GM12865 (cell line): Measurements from ENCODE around the gene MAN2B2.

ENCODE experiments used
- DNase-seq: peaks from one replicate; pipeline ENCODE4 v3.0.0; 2010; ENCODE audit warnings: low read depth
- H3K4me3 ChIP-seq: 2 replicates; pipeline ENCODE4 v1.5.1; 2011; ENCODE audit warnings: mild to moderate bottlenecking, low read depth, low read length, control low read depth
- TF ChIP-seq, protein P1 (sequence below): IDR thresholded peaks from 2 replicates; pipeline ENCODE4 v1.5.1; 2011; ENCODE audit warnings: low read length, control low read depth, low read depth, inconsistent platforms; ENCODE audit not compliant: insufficient read depth; ENCODE audit errors: missing control alignments

The MAN2B2 gene

DNA sequence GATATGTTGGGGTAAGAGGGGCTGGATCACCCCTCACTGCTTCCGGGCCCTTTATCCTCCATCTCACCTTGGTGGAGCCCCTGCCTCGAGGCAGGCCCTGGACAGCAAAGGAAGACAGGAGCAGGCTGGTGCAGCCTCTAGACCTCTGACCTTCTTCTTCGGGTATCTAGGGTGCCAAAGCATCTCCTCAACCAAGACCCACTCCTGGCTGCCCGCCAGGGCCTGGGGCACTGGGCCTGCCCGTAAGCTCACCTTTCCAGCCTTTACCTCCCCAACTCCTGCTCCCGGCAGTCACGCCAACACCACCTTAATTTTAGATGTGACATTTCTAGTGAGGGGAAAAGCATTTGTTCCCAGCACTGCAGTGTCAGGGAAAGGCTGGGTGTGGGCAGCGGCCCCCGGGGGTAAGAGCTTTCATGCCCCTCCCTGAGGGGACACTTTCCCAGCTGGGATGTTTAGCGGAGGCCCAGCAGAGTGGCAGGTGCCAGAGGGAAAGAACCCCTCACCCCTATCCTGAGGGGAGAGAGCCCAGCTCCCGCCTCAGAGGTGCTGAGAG is 6.7 kb downstream of the MAN2B2 start:
- TF ChIP-seq, protein P1, sequence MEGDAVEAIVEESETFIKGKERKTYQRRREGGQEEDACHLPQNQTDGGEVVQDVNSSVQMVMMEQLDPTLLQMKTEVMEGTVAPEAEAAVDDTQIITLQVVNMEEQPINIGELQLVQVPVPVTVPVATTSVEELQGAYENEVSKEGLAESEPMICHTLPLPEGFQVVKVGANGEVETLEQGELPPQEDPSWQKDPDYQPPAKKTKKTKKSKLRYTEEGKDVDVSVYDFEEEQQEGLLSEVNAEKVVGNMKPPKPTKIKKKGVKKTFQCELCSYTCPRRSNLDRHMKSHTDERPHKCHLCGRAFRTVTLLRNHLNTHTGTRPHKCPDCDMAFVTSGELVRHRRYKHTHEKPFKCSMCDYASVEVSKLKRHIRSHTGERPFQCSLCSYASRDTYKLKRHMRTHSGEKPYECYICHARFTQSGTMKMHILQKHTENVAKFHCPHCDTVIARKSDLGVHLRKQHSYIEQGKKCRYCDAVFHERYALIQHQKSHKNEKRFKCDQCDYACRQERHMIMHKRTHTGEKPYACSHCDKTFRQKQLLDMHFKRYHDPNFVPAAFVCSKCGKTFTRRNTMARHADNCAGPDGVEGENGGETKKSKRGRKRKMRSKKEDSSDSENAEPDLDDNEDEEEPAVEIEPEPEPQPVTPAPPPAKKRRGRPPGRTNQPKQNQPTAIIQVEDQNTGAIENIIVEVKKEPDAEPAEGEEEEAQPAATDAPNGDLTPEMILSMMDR = no peak
- no peak overlapping the region for H3K4me3 ChIP-seq
- DNase-seq = no peak

DNA sequence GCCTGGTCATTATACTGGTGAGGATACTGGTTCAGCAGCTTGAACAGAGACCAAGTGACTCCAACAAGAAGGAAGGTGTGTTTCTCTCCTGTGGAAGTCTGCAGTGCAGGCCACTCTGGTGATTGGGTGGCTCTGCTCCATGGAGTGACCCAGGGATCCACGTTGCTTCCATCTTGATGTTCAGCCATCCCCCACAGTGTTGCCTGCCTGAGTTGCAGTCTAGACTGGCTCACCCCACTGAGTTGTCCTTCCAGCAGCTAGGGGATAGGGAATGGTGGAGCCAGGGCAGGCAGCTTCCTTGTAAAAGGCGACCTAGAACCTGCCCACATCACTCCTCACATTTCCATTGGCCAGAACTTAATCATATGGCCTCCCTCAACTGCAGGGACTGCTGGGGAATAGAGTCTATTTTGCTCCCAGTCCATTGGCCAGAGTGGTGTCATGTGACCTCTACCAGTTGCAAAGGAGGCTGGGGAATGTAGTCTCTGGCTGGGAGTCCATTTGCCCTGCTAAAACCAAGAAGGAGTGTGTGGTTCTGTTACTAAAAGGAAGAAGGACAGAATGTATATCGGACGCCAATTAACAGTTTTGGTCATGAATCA is 8.0 kb downstream of the MAN2B2 start:
- peak; percentile 42 for DNase-seq
- TF ChIP-seq, protein P1 = no peak
- H3K4me3 ChIP-seq = no peak overlapping the region

DNA sequence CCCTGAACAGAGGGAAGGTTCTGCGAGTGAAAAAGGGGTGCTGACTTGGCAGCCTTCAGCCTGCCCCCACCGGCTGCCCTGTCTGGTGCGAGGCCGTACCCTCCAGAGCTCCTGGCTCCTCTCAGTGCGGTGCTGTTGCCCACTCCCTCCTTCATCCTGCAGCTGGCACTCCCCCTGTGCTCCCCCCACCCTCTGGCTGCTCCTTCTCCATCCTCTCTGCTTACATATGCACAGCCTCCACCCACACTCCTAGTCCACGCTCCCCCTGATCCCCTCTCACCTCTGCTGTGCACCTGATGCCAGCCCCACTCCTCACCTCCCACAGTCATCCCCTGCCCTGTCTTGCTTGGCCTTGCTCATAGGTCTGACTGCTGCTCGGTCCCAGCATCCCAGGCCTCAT is 9.9 kb downstream of the MAN2B2 start:
- no peak for DNase-seq
- TF ChIP-seq, protein P1 = no peak
- no peak overlapping the region for H3K4me3 ChIP-seq

DNA sequence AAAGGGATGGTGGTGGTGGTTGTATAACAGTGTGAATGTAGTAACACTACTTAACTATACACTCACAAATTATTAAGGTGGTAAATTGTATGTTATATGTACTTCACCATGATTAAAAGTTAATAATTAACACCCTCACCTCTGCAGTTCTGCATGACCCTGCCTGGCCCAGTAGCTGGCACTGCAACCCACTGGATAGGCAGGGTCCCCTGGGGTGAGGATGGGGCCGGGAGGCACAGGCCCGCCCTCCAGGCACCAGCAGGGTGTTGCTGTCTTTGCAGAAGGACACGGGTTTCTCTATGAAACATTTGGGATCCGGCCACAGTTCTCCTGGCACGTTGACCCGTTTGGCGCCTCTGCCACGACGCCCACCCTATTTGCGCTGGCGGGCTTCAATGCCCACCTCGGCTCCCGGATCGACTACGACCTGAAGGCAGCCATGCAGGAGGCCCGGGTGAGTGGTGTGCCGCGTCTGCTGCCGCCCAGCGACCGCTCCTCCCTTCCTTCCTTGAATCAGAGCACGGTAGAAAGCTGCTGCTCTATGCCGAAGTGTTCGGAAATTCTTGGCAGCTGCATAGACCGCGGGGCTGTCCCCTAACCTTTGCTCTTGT is 11.8 kb downstream of the MAN2B2 start:
- no peak for DNase-seq
- H3K4me3 ChIP-seq = no peak overlapping the region
- TF ChIP-seq, protein P1 = no peak

DNA sequence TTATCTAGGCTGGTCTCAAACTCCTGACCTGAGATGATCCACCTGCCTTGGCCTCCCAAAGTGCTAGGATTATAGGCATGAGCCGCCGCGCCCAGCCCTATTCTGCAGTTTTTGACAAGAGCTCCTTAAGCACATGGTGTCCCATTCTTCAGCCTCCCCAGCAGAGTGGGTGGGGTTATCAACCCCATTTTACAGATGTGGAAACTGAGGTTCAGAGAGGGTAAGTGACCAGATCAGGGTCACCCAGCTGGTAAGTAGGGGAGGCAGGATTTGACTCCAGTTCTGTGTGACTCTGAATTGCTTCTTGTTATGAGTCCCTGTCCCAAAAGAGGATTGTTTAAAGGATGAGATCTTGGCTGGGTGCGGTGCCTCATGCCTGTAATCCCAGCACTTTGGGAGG is 14.5 kb downstream of the MAN2B2 start:
- H3K4me3 ChIP-seq = no peak overlapping the region
- TF ChIP-seq, protein P1 = no peak
- no peak for DNase-seq

DNA sequence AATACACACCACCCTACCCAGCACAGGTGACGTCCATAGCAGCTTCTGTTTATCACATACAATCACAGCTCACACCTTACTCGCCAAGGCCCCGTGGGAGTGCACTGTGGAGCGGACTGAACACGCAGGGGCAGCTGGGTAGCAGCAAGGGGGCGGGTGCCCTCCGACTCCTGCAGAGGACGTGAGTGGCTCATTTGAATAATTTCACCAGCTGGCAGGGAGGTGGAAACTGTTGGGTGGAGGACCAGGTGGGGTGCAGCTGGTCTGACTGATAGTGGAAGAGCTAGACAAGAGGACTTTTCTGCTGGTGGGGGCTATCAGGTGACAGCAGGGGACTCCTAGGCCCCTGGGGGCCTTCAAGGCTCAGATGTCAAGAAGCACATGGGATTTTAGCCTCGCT is 16.3 kb downstream of the MAN2B2 start:
- no peak overlapping the region for H3K4me3 ChIP-seq
- peak; percentile 29 for DNase-seq
- TF ChIP-seq, protein P1 = no peak
